Measurements from ENCODE around the gene RASSF3.

- TF ChIP-seq ATAD3A (CRISPR knock-in tag; IDR thresholded peaks at IDR 0.05) = no peak
- no peak for TF ChIP-seq PBX3 (CRISPR knock-in tag; IDR thresholded peaks at IDR 0.05; ENCODE audit: borderline replicate concordance)
- no peak for TF ChIP-seq ZNF382 (CRISPR knock-in tag; IDR thresholded peaks at IDR 0.05; ENCODE audit: borderline replicate concordance)
- TF ChIP-seq HOMEZ (CRISPR knock-in tag; IDR thresholded peaks at IDR 0.05; ENCODE audit: low read depth) = no peak
- TF ChIP-seq FOXJ3 (CRISPR knock-in tag; IDR thresholded peaks at IDR 0.05; ENCODE audit: borderline replicate concordance) = no peak
- no peak for TF ChIP-seq CTCF (CRISPR knock-in tag; IDR thresholded peaks at IDR 0.05)
- TF ChIP-seq ZSCAN29 (CRISPR knock-in tag; conservative IDR thresholded peaks at IDR 0.05) = no peak
- no peak for TF ChIP-seq HNRNPL (IDR thresholded peaks at IDR 0.05; ENCODE audit: low read depth, low read length)
- TF ChIP-seq ISX (CRISPR knock-in tag; conservative IDR thresholded peaks at IDR 0.05) = no peak
- TF ChIP-seq SRF (IDR thresholded peaks at IDR 0.05; ENCODE audit: low read depth, low read length) = no peak
- no peak for TF ChIP-seq KAT7 (CRISPR knock-in tag; IDR thresholded peaks at IDR 0.05; ENCODE audit: borderline replicate concordance)
- no peak for TF ChIP-seq RBFOX2 (IDR thresholded peaks at IDR 0.05; ENCODE audit: low read depth, low read length)
- no peak for TF ChIP-seq SMC3 (IDR thresholded peaks at IDR 0.05; ENCODE audit: low read length)
- TF ChIP-seq TARDBP (CRISPR knock-in tag; IDR thresholded peaks at IDR 0.05) = no peak
Measured at GRCh38 chr12:64633011-64633939, 23.0 kb downstream of the RASSF3 start.

Data from HepG2 (cell line).